ENCODE results near the gene CADM2.

Gene CADM2

DNA sequence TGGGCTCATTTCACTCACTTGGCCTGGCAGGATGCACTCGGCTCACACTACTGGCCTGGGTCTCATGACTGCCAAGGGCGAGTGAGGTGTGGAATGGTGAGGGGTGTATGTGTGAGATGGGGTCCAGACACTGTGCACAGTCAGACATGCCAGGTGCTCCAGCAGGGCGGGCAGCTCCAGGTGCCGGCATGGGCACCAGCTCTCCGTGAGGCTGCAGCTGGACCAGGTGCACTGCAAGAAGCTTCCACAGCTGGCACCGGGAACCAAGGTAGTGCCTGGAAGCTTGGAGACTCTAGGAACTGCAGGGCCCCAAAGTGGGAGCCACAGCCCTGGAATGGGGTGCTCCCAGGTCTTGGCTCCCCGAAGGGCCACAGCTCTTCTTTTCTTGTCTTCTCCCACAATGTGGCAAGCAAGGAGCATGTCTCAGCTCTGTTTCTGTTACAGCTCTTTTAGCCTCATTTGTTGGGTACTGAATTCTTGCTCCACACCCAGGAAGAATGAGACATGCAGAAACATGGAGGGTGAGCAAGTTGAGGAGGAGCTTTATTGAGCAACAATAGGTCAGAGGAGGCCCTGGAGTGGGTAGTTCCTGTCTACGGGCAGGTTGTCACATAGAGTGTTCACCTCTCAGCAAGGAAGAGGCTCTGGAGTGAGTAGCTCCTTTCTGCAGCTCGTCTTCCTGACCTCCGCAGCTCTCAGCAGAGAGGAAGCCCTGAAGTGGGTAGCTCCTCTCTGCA, 762.8 kb downstream of the CADM2 start:
- Histone ChIP-seq H2AK5ac (ENCODE audit: low read length, severe bottlenecking) (no peak overlapping the region), H3K23ac (ENCODE audit: low read length in 2 of 2) (no peak overlapping the region), H3K14ac (ENCODE audit: low read length in 2 of 2) (no peak overlapping the region), H2BK120ac (ENCODE audit: low read depth, low read length) (no peak overlapping the region), H2BK12ac (ENCODE audit: low read length in 2 of 2) (no peak overlapping the region), H3K4me3 (ENCODE audit: insufficient read depth in 1 of 2, low read depth in 1 of 2, low read length in 2 of 2) (no peak overlapping the region), H3K9ac (ENCODE audit: low read length) (no peak overlapping the region), H3K18ac (ENCODE audit: low read depth in 1 of 2, low read length in 2 of 2) (no peak overlapping the region), H3K4me1 (ENCODE audit: control insufficient read depth, insufficient read depth, low read depth, low read length) (no peaks in the 10 kb centered on the region), H2BK5ac (ENCODE audit: low read depth, low read length, poor library complexity, severe bottlenecking) (no peak overlapping the region), H3K36me3 (ENCODE audit: control insufficient read depth in 1 of 2, insufficient read depth in 2 of 2, low read depth in 1 of 2, low read length in 2 of 2) (no peaks in the 10 kb centered on the region), H3K4me2 (ENCODE audit: low read length, poor library complexity, severe bottlenecking) (no peak overlapping the region), H4K8ac (ENCODE audit: low read length) (no peak overlapping the region), H2BK15ac (ENCODE audit: low read depth, poor library complexity, severe bottlenecking) (no peak overlapping the region), H3K4ac (ENCODE audit: low read depth in 1 of 2, low read length in 2 of 2) (no peak overlapping the region), H2AFZ (ENCODE audit: low read depth, low read length) (no peak overlapping the region), H3K79me1 (replicated peaks; ENCODE audit: low read length, poor library complexity, severe bottlenecking) (no peaks in the 10 kb centered on the region), H3K27me3 (ENCODE audit: control insufficient read depth in 1 of 2, insufficient read depth in 1 of 2, low read length in 2 of 2) (no peaks in the 10 kb centered on the region), H4K91ac (ENCODE audit: low read length) (no peak overlapping the region), H3K9me3 (ENCODE audit: control insufficient read depth, low read length) (no peaks in the 10 kb centered on the region), H3K27ac (ENCODE audit: low read length, poor library complexity, severe bottlenecking) (no peak overlapping the region)
- DNase-seq = no peak
- 80% methylated on average over 10 of the region's 10 CpGs for WGBS

DNA sequence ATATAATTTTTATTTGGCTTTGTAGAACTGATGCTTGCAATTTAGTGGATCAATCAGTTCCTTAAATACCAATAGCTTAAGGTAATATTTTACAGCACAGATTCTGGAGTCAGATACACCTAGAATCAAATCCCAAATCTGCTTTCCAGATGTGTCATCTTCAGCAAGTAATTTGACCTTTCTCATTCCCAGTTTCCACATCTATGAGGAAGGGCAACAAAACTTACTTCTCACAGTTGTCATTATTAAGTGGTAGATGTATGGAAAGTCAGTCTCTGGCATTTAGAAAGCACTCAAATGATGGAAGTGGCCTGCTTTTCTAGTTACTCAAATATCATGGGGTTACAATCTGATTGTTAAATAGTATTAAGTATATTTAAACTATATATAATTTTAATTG, 767.0 kb downstream of the CADM2 start:
- Histone ChIP-seq H3K4me2 (ENCODE audit: low read length, poor library complexity, severe bottlenecking) (no peak overlapping the region), H3K27ac (ENCODE audit: low read length, poor library complexity, severe bottlenecking) (no peak overlapping the region), H2AK5ac (ENCODE audit: low read length, severe bottlenecking) (no peak overlapping the region), H3K18ac (ENCODE audit: low read depth in 1 of 2, low read length in 2 of 2) (no peak overlapping the region), H2AFZ (ENCODE audit: low read depth, low read length) (no peak overlapping the region), H2BK120ac (ENCODE audit: low read depth, low read length) (no peak overlapping the region), H3K14ac (ENCODE audit: low read length in 2 of 2) (no peak overlapping the region), H4K8ac (ENCODE audit: low read length) (no peak overlapping the region), H3K9ac (ENCODE audit: low read length) (no peak overlapping the region), H3K4me1 (ENCODE audit: control insufficient read depth, insufficient read depth, low read depth, low read length) (no peaks in the 10 kb centered on the region), H3K4me3 (ENCODE audit: insufficient read depth in 1 of 2, low read depth in 1 of 2, low read length in 2 of 2) (no peak overlapping the region), H3K23ac (ENCODE audit: low read length in 2 of 2) (no peak overlapping the region), H3K79me1 (replicated peaks; ENCODE audit: low read length, poor library complexity, severe bottlenecking) (no peaks in the 10 kb centered on the region), H3K27me3 (ENCODE audit: control insufficient read depth in 1 of 2, insufficient read depth in 1 of 2, low read length in 2 of 2) (no peaks in the 10 kb centered on the region), H3K36me3 (ENCODE audit: control insufficient read depth in 1 of 2, insufficient read depth in 2 of 2, low read depth in 1 of 2, low read length in 2 of 2) (no peaks in the 10 kb centered on the region), H2BK12ac (ENCODE audit: low read length in 2 of 2) (no peak overlapping the region), H3K9me3 (ENCODE audit: control insufficient read depth, low read length) (no peaks in the 10 kb centered on the region), H3K4ac (ENCODE audit: low read depth in 1 of 2, low read length in 2 of 2) (no peak overlapping the region), H2BK5ac (ENCODE audit: low read depth, low read length, poor library complexity, severe bottlenecking) (no peak overlapping the region), H4K91ac (ENCODE audit: low read length) (no peak overlapping the region), H2BK15ac (ENCODE audit: low read depth, poor library complexity, severe bottlenecking) (no peak overlapping the region)
- DNase-seq = no peak

DNA sequence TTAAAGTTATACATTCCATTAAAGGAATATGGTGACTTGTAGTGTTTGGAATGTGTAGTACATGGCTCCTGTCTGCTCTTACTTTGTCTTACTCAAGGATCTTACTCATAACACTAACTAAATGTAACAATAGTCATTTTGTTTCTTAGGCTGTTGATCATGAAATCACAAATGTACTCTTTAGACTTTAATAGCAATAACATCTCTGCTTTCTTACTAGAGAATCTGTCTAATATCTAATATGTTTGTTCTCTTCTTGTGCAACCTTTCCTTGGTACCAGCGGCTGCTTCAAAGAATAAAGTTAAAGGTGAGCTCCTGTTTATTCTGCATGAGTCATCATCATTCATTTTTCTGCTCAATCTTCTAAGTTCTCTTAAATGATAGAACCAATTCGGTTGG, 767.5 kb downstream of the CADM2 start:
- Histone ChIP-seq H2BK12ac (ENCODE audit: low read length in 2 of 2) (no peak overlapping the region), H3K36me3 (ENCODE audit: control insufficient read depth in 1 of 2, insufficient read depth in 2 of 2, low read depth in 1 of 2, low read length in 2 of 2) (no peaks in the 10 kb centered on the region), H3K4me2 (ENCODE audit: low read length, poor library complexity, severe bottlenecking) (no peak overlapping the region), H2BK5ac (ENCODE audit: low read depth, low read length, poor library complexity, severe bottlenecking) (no peak overlapping the region), H3K9me3 (ENCODE audit: control insufficient read depth, low read length) (no peaks in the 10 kb centered on the region), H3K79me1 (replicated peaks; ENCODE audit: low read length, poor library complexity, severe bottlenecking) (no peaks in the 10 kb centered on the region), H3K4ac (ENCODE audit: low read depth in 1 of 2, low read length in 2 of 2) (no peak overlapping the region), H3K4me3 (ENCODE audit: insufficient read depth in 1 of 2, low read depth in 1 of 2, low read length in 2 of 2) (no peak overlapping the region), H3K23ac (ENCODE audit: low read length in 2 of 2) (no peak overlapping the region), H3K14ac (ENCODE audit: low read length in 2 of 2) (no peak overlapping the region), H3K4me1 (ENCODE audit: control insufficient read depth, insufficient read depth, low read depth, low read length) (no peaks in the 10 kb centered on the region), H3K18ac (ENCODE audit: low read depth in 1 of 2, low read length in 2 of 2) (no peak overlapping the region), H2BK120ac (ENCODE audit: low read depth, low read length) (no peak overlapping the region), H3K27ac (ENCODE audit: low read length, poor library complexity, severe bottlenecking) (no peak overlapping the region), H4K91ac (ENCODE audit: low read length) (no peak overlapping the region), H2BK15ac (ENCODE audit: low read depth, poor library complexity, severe bottlenecking) (no peak overlapping the region), H2AFZ (ENCODE audit: low read depth, low read length) (no peak overlapping the region), H2AK5ac (ENCODE audit: low read length, severe bottlenecking) (no peak overlapping the region), H4K8ac (ENCODE audit: low read length) (no peak overlapping the region), H3K27me3 (ENCODE audit: control insufficient read depth in 1 of 2, insufficient read depth in 1 of 2, low read length in 2 of 2) (no peaks in the 10 kb centered on the region), H3K9ac (ENCODE audit: low read length) (no peak overlapping the region)
- DNase-seq = no peak
- 86% methylated on average over 1 of the region's 2 CpGs for WGBS

DNA sequence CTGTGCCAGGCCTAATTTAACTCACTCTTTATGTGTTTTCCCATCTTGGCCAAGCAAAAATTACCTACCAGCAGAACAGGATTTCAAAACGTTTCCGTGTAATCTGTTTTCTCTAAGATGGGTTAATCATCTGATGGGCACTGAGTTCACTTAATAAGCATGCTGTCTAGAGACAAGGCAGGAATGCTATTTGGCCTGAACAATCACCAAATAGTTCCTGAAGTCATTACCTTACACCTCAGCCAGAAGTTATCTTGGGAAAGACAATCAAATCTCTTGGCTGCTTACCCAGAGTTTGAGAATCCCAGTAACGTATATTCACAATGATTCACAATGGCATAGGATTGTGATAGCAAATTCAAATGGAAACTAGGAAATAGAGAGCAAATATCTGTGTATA, 779.1 kb downstream of the CADM2 start:
- 75% methylated on average over 2 of the region's 3 CpGs for WGBS
- H3K79me1 ChIP-seq (replicated peaks; ENCODE audit: low read length, poor library complexity, severe bottlenecking) = no peaks in the 10 kb centered on the region
- H3K14ac ChIP-seq (ENCODE audit: low read length in 2 of 2) = no peak overlapping the region
- H3K23ac ChIP-seq (ENCODE audit: low read length in 2 of 2) = no peak overlapping the region
- H3K27me3 ChIP-seq (ENCODE audit: control insufficient read depth in 1 of 2, insufficient read depth in 1 of 2, low read length in 2 of 2) = no peaks in the 10 kb centered on the region
- no peak overlapping the region for H4K91ac ChIP-seq (ENCODE audit: low read length)
- no peak overlapping the region for H2BK5ac ChIP-seq (ENCODE audit: low read depth, low read length, poor library complexity, severe bottlenecking)
- DNase-seq = no peak
- H2AFZ ChIP-seq (ENCODE audit: low read depth, low read length) = no peak overlapping the region
- H3K4me1 ChIP-seq (ENCODE audit: control insufficient read depth, insufficient read depth, low read depth, low read length) = no peaks in the 10 kb centered on the region
- H3K4me2 ChIP-seq (ENCODE audit: low read length, poor library complexity, severe bottlenecking) = no peak overlapping the region
- no peak overlapping the region for H2BK12ac ChIP-seq (ENCODE audit: low read length in 2 of 2)
- H3K27ac ChIP-seq (ENCODE audit: low read length, poor library complexity, severe bottlenecking) = no peak overlapping the region
- H3K4ac ChIP-seq (ENCODE audit: low read depth in 1 of 2, low read length in 2 of 2) = no peak overlapping the region
- H2AK5ac ChIP-seq (ENCODE audit: low read length, severe bottlenecking) = no peak overlapping the region
- no peak overlapping the region for H3K9ac ChIP-seq (ENCODE audit: low read length)
- H3K18ac ChIP-seq (ENCODE audit: low read depth in 1 of 2, low read length in 2 of 2) = no peak overlapping the region
- no peak overlapping the region for H4K8ac ChIP-seq (ENCODE audit: low read length)
- H2BK120ac ChIP-seq (ENCODE audit: low read depth, low read length) = no peak overlapping the region
- H3K4me3 ChIP-seq (ENCODE audit: insufficient read depth in 1 of 2, low read depth in 1 of 2, low read length in 2 of 2) = no peak overlapping the region
- H3K36me3 ChIP-seq (ENCODE audit: control insufficient read depth in 1 of 2, insufficient read depth in 2 of 2, low read depth in 1 of 2, low read length in 2 of 2) = no peaks in the 10 kb centered on the region
- H3K9me3 ChIP-seq (ENCODE audit: control insufficient read depth, low read length) = no peaks in the 10 kb centered on the region
- no peak overlapping the region for H2BK15ac ChIP-seq (ENCODE audit: low read depth, poor library complexity, severe bottlenecking)

Measured in mesenchymal stem cell (in vitro differentiated cells and primary cell).